H7 (cell line): ENCODE measurements around the gene SLC28A2. TPM values are rescaled to one million over a fixed set of nuclear protein-coding genes. Genes with fewer than 3 reads are reported as not detected.

Experiments
- total RNA-seq: library from RNA; depleted of rRNA; stranded (reverse); fragments of >200 nt; shearing (Covaris generic); gene quantifications from 2 replicates; pipeline ENCODE4 v1.2.3, GENCODE V29; 2014; rRNA removed

The SLC28A2 gene
- total RNA-seq, 1 experiment from 2014 or later, result not detected

Other genes starting within 250 kb of the SLC28A2 start
- 53.1 and 58.4 TPM in 2 replicates for gene SORD, start 229.0 kb upstream of the SLC28A2 start, total RNA-seq
- 0.15 TPM in 1 of 2 replicates, not detected in the other for gene DUOX2, start 138.1 kb upstream of the SLC28A2 start, total RNA-seq
- not detected in 2 replicates for gene DUOXA2, start 137.9 kb upstream of the SLC28A2 start, total RNA-seq
- gene DUOXA1, start 122.4 kb upstream of the SLC28A2 start, total RNA-seq, result 0.07 TPM in 1 of 2 replicates, not detected in the other
- gene DUOX1, start 122.2 kb upstream of the SLC28A2 start, total RNA-seq, result 0.24 and 0.37 TPM in 2 replicates
- gene SHF, start 64.3 kb upstream of the SLC28A2 start, total RNA-seq, result 40.0 and 56.4 TPM in 2 replicates
- gene GATM, start 126.3 kb downstream of the SLC28A2 start, total RNA-seq, result 23.8 and 37.6 TPM in 2 replicates